NCI-H1048 (cell line): ENCODE measurements around the gene PRKAG2.
"Not testable (repeated sequence)": the region's sequence is repeated elsewhere in the genome, so short reads cannot be mapped to it uniquely, and the experiment has no call there.

Experiments
- DNase-seq: peaks from one replicate; lab custom pipeline; 2025; lab: John Stamatoyannopoulos, UW

Gene PRKAG2

DNA sequence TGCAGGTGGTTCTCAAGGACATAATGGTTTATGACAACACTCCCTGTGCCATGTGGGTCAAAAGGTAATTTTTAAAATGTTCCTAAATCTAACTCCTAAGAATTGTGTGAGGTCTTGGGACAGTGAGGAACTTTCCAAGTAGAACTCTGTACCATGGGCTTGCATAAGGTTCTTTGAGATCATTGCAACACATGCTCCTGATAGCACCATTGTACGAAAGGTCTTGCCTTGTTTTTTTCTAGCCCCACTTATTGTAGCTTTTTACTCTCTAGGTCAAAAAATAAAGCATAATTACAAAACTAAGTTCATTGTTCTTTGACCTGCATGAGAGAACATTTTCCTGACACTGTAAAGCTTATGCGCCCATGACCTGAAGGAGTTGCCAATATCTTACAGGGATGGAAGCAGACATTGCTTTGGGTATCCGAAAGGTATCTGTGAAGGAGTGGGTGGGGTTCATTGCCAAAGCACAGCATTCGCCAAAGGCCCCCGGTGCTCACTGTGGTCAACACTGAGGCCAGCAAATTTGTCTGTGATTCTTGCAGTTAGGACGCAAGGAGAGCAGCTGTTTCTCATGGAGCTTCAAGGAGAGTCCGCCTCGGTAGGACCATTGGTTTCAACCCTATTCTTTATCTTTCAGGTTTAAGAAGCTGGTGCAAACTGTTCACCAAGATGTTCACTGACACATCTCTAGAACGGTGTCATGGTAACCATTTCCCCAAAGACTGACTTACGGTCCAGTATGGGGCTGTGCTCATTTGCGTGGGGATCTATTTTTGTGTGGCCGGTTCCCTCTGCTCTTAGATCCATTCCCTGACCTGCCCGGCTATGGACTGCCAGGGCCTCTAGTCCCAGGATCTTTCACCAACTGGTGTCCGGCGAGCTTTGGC lies 7.6 kb upstream of the PRKAG2 start:
- no peak for DNase-seq

DNA sequence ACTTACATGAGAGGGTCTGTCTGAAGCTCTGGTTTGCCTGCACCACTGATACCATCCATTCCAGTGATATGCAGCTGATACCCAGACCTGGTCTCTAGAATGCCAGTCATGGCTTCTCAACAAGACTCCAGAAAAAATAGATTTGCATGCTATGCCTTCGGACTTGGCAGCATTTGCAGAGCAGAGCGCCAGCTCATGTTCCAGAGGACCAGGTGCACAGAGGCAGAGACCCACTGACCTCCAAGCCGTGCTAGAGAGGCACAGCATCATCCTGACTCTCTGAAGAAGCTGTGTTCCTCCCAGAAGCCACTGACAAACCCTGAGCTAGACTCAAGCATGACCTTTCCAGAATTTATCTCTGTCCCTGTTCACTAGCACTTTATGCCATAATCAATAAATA lies 6.9 kb upstream of the PRKAG2 start:
- no peak for DNase-seq

DNA sequence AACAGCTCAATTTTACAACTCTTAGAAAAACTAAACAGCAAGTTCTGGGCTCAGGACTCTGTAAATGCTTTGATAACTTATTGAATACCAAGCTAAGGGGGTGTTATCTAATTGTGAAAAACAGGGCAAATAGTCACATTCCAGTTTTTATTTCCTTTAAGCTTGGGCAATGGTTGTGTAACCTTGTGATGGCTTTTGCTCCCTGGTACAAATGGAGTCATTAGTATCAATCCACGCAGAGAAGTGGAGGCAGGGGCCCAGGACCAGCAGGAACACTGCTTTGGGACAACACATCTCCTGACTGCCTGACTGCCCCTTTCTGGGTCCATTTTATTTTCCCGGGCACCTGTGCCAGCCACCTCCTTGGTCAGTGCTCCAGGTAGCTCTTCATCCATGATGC lies 5.8 kb upstream of the PRKAG2 start:
- no peak for DNase-seq

DNA sequence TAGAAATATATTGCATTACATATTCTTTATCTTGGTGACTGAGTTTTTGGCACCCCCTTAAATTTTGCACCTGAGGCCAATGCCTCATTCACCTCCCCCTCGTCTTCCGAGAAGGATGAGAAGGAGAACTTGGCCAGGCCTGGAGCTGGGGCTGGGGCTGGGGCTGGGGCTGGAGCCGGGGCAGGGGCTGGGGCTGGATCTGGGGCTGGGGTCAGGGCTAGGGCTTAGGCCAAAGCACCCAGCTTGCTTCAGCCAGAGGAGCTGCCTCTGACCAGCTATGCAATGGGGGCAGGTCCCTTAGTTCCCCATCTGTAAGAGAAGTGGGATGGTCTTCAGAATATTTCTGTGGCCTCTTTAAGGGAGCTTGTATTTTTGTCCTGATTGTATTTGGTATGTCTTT lies 3.8 kb upstream of the PRKAG2 start:
- no peak for DNase-seq

DNA sequence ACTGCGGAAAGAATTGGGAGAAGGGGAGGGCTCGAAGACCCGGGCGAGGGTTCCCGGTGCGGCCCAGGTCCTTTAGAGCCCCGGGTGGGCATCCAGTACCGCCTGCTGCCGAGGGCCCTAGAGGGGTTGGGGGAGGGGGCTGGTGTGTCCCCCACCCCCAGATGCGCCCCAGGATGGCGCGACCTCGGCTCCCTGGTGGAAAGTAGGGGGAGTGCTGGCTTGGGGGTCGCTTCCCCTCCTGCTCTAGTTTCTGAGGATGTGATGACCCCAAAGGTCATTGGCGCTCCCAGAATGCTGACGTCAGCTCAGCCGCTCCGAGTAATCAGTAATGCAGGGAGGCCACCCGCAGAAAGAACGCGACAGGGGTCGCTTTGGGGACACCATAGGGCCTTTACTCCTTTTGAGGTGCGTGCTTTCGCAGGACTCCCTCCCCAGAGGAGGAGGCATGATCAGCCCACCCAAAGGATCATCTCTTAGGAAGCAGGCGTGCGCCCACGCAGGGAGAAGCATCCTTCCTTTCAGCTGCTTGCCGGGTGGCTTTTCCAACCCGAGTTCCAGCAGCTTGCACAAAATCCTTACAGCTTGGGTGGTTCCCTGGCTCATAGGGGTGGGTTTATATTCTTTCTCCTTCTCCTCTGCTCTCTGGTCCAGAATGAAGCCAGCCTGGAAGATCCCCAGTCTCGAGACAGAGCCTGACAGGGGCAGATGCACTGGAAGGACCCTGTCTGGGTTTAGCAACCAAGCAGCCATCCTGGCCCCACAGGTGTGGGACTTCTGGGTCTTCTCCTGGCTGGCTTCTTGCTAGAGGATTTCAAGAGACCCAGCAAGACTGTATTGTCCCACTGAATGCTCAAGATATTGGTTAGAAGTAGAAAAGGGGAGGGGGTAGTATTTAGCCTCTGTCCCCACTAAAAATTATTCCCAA lies 1.3 kb upstream of the PRKAG2 start:
- no peak for DNase-seq

DNA sequence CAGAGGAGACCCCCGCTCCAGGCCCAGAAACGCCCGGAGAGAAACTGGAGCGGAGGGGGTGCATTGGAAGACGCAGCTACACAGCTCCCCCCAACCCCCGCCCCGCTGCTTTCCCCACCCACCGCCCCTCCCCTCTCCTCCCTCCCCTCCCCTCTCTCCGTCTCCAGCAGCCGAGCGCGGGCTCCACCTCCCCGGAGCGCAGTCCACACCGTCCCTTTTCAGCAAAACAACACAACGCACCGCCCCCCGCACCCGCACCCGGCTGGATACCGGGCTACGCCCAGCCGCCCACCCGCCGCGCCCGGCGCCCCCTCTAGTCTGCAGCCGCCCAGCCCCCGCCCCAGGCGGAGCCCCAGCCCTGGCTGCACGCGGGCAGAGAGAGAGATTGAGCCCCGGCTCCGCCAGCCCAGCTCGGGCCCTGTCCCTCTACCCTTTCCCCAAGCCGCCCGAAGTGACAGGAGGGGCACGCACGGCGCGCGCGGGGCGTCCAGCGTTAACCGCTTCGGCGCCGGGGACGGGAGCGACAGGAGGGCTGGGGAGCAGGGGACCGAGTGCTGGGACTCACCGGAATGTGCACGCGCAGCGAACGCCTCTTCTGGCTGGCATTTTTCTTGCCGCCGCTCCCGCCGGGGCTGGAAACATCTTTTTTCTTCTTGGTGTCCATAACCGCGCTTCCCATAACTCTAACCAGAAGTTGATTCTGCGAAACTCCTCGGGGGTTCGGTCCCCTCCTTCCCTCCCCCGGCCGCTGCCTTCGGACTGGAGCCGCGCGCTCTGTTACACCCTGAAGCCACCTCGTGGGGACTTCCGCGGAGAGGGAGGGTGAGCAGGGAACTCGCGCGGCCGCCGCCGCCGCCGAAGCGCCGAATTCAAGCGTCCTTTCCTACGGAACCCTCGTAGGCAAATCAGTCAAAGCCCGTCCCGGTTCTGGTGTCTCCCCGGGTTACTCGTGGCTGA lies 695 bp downstream of the PRKAG2 start:
- no peak for DNase-seq

DNA sequence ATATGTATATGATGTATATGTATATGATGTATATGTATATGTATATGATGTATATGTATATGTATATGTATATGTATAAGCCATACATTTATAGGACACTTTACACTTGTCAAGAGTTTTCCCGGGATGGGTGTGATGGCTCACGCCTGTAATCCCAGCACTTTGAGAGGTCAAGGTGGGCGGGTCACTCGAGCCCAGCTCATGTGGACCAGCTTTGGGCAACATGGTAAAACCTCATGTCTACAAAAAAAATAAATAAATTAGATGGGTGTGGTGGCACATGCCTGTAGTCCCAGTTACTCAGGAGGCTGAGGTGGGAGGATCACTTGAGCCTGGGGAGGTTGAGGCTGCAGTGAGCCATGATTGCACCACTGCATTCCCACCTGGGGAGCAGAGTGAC lies 2.4 kb downstream of the PRKAG2 start:
- not testable (repeated sequence) for DNase-seq

DNA sequence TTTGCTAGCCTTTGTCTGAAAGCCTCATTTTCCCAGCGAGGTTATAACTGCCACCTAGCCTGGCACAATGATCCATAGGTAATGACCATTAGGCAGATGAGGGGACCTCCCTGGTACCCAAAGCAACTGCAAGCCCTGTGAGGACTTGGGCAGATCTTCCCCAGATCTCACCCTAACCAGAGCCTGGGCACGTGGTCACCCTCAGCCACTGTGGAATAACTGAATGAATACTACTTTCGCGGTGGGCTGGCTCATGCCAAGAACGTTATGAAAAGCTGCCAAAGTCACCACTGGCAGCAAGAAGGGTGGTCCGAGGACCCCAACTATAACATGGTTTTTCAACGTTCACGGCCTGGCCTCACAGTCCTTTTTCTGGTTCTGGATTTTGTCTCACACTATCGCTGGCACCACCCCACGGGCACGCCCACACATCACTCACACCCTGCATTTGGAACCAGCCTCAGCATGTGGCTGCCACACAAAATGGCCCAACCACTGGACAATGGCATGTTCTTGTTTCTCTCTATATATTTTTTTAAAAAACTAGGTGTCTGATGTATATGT lies 3.4 kb downstream of the PRKAG2 start:
- no peak for DNase-seq

DNA sequence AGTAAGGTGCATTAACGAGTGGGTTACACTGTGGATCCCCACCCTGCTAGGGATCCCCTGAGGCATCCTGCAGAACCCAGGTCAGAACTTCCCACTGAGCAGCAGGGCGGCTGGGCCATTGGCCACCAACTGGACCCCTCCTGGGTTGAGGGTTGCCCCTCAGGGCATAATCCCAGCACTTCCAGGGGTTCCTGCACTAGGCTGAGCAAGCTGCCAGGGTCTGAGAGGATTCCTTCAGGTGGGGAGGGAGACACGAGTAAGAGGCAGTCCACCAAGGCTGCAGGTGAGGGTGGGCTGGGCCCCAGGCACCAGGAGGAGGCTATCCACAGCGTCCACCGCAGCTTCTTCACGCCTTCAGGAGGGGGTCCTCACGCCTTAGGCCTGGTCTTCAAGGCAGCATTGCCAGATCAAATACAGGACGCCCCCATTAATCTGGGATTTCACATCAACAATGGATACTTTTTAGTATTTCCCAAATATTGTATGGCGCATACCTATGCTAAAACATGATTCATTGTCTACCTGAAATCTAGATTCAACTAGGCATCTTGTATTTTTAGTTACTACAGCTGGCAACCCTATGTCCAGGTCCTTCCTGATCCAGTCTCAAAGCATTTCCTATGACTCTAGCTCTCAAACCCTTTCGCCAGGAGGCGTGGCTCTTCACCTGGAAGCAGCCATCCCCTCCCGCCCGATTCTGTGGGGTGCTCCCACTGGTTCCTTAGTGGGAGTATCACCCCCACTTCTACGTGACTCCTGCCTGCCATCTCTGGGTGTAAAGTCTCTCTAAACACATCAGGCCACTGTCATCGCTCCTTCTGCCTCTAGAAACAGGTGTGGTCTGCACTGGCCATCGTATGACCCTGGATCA lies 4.1 kb downstream of the PRKAG2 start:
- DNase-seq = no peak

DNA sequence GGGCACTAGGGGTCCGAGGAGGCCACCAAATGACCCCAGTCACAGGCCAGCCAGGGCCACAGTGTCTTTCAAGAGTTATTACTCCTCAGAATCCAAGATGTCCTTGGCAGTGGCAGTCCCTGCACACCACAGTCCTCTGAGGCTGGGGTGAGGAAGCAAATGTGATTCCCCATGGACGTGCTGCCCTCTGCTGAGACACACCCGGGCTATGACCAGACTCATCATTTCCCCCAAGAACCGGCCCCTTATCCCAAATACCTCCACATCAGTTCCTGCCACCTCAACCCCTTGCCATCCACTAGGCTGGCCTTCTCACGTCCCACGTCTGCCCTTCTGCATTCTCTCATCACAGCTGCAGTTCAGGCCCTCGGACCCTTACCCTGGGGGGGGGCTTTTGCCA lies 5.0 kb downstream of the PRKAG2 start:
- DNase-seq = no peak

DNA sequence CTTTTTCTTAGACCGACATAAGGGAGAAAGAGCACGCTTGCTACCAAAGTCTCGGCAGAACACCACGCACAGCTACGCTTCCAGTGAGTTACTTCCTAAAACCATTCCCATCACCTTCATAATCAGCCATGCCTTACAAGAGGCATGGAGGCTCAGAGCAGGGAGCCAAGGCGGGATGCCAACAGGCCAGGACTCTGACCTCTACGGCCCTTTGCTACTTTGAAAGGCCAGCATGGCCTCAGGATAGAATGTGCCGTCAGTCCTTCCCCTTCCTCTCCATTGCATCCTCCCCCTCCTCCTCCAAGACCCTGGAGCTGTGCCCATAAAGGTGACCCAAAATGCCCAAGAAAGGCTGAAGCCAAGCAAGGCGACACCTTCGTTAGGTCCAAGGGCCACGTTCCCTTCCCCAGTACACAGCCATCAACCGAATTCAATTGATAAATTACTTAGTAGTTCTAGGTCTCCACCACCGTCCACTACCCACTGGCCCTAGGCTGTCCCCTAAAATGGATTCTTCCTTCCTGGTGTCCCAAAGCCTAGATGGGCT lies 5.7 kb downstream of the PRKAG2 start:
- no peak for DNase-seq

DNA sequence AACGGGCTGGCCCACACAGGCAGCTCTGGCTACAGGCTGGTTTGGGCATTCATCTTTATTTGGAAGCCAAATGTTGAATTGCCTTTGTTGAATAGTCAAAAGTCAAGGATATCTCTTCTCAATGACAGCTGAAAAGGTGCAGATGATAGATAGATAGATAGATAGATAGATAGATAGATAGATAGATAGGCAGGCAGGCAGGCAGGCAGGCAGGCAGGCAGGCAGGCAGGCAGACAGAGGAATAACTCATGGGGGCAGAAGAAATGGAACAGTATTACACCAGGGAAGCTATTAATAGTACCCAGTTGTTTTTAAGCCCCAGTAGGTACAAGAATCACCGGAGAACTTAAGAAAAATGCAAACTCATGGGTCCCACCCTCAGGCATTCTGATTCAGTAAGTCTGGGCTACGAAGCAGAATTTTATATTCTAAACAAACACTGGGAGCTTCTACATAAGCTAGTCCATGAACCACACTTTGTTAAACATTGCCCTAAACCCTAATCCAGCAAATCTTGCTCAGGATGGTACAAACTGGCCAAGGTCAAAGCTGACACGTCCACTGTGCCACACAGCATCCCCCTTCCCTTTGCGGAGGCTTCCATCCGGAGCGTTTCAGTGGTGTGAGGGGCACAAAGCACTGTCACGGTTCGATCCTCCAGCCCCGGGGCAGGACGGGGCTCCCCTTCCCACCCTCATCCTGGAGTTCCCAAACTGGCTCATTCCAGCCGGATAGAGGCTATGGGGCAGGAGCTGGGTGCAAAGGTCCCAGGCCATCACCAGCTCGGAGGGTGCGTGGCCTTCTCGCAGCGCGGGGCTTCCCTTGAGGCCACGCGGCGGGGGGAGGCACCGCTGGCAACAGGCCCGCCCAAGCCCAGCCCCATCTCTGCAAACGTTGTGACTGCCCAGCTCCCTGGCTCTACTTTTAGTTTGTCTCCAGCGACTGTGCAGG lies 6.7 kb downstream of the PRKAG2 start:
- DNase-seq = no peak

DNA sequence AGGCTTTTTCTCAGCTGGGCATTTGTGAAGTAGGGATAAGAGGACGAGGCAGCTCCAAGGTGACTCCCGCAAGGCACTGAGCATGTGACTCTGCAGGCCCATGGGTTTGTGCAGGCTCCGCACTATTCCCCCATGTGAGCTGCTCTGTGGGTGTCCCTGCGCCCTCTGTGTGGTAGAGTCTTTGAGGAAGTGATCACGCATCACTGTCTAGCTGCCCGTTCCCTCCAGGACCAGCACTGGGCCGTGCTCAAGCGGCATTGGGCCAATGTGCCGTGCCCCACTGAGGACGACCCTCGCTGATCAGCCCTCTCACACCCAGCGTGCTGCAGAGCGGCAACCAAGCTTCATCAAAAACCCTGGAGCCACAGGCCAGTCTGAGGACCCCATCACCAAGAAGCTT lies 7.5 kb downstream of the PRKAG2 start:
- no peak for DNase-seq

DNA sequence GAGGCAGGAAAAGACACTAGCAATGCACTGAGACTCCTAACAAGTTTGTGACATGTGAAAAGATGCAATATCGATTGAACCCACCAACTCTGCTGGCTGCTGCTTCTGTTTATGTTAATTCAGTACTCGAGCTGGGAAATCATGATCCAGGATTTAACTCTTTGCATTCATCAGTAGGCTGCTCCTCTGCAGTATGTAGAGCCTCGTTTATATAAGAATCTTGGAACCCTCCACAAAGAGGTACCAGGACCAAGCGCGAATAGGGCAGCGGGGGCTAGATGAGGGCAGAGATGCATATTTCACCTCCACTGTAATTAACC lies 7.8 kb downstream of the PRKAG2 start:
- DNase-seq = no peak

DNA sequence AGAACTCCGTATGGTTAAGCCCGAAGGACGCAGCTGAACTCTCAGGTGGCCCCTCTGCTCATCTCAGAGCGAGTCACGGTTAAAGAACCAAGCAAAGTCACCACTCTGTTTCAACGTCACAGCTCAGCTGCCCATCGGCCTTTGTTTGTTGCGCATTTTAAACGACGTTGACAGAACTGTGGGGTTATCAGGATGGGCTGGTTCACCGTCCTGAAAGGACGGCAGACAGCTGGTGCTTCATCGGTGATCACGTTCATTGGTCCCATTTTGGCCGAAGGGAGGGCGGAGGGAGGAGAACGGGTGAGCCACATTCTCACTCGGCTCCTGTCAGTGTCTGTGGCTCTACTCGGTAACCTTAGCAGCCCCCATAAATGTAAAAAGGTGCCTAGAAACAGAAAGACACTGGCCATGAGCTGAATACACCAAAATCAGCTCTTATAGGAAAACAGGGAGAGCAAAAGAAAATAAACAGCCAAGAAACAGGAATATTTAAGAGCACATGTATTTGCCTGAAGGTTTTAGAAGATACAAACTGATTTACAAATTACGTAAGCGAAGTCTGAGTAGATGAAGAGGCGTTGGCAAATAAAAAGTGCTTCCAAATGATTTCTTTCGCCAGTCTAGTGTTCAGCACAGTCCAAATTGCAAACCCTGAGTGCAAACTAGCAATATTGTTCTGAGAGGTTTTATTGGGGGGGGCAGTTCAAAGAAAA lies 8.4 kb downstream of the PRKAG2 start:
- DNase-seq = no peak

DNA sequence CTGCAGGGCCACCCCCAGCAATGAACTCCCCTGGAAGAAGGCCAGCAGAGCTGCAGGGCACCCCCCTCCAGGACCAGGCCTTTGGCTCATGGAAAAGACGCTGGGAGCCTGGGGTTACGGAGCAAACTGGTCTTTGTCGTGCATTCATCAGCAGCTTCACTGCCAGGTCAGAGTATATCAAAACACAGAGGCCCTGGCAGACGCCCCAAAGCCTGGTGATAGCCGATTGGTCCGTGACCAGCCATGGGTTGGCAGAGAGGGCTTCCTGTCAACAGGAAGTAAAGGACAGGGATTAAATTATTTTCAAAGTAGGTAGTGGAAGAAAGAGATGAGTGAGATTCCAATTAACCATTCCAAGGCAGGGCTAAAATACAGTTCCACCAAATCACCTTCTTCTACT lies 9.0 kb downstream of the PRKAG2 start:
- DNase-seq = no peak

DNA sequence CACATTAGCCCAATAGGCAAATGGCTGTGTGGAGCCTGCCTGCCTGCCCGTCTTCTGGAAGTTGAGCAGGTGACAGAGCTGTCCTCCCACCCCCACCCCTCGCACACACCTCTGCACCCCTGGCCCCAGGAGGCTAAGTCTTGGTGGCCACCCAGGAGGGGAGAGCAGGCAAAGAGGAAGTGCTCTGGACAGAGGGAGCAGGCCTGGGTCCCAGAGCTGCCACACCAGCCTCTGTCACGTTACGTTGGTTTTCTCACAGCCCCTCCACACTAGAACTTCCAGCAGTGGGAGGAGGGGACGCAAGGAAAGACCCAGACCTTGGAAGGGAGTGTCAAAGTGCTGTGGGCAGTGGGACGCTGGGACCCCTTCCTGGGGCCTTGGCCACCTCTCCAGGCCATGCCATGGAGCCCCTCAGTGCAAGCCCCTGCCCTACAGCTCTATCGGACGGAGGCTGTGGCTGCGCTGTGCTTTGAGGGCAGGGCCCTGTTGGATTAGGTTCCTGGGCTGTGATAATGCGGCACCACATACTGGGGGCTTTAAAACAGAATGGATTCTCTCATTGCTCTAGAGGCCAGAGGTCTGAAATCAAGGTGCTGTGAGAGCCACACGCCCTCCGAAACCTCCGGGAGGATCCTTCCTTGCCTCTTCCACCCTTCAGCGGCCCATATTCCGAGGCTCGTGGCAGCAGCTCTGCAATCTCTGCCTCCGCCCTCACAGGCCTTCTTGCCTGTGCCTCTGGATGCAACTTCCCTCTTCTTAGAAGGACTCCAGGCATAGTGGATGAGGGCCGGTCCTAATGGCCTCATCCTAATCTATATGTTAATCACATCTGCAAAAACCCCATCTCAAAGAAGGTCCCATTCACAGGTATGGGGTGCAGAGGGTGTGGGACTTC lies 9.9 kb downstream of the PRKAG2 start:
- no peak for DNase-seq

DNA sequence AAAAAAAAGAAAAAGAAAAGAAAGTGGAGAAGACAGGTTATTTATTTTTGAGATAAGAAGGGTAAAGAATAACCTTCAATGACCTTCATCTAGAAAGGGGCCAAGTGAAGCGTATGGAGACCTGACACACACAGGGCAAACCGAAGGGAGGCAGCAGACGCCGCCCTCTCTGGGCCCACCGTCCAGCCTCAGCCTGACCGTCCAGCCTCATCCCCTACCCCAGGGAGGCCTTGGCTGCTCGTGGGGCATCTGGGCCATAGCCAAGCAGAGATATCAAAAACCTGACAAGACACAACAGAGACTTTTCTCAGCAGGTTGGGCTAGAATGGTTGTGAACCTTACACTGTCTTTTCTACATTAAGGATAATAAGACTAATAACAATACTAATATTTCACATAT lies 10.9 kb downstream of the PRKAG2 start:
- DNase-seq = no peak
